ENCODE results near the gene CEMIP2. TPM values are rescaled to one million over a fixed set of nuclear protein-coding genes. Genes with fewer than 3 reads are reported as not detected.

Gene CEMIP2
- total and polyA plus RNA-seq, 7 experiments from 2014 or later, result 17.6 to 183 (median 87.7) TPM

DNA sequence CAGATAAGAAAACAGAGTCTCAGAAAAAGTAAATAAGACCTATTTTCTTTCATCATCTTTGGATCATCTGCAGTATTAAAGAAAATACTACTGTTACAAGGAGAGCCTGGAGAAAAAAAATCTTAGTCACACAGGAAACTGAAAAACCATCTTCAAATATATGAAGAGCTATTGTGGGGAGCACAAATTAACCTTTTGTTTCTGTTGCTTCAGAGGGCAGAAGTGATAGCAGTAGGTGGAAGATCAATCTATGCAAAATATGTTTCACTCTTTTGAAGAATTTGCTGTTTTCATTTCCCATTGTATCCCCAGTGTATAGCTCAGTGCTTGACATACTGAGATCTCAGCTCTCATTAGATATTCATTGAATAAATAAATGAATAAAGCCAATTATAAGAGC lies 13.1 kb upstream of the CEMIP2 start:
- ChIA-PET POLR2A (interaction anchor here (1.1 to 7.6 kb wide), 6 partner anchors 13 to 584 kb away, joined by 3 to 147 read pairs (median 24); partner anchors contain the start of genes CEMIP2 and ZFAND5), CTCF (interaction anchor here (0.7 to 4.6 kb wide), 8 partner anchors 9 to 229 kb away, joined by 3 to 111 read pairs (median 15); no protein-coding TSS in a partner anchor)
- Mint-ChIP-seq H3K4me1 (peaks cover 20 to 56% (median 50%) of the 10 kb centered on the region in 7 donors), H3K4me3 (peak overlapping the region in 9 of 10 donors; percentile 0 to 77 (median 37)), H3K9me3 (peaks cover 0 to 5% (median 0%) of the 10 kb centered on the region in 11 donors), H3K27me3 (no peaks in the 10 kb centered on the region), H3K36me3 (peaks cover 0 to 6% (median 4%) of the 10 kb centered on the region in 5 donors), H3K27ac (peak overlapping the region; percentile 94 to 100 (median 99))
- H3K4me3 ChIP-seq (ENCODE audit: low read length), result no peak overlapping the region
- ATAC-seq (no peak), DNase-seq (peak in 3 of 9 donors; percentile 32 to 46 (median 38))
- intact Hi-C loops (cut with micrococcal nuclease), result loop anchor here (5.0 kb wide), 9 partner anchors 76 to 1371 kb away; partner anchors contain the start of genes ANXA1 (in 1 of the 2) and KLF9 (in 1 of the 2)
- peaks cover 38% of the 10 kb centered on the region in 2 donors for H3K4me1 ChIP-seq (ENCODE audit: control insufficient read depth in 2 of 2, insufficient read depth in 2 of 2, low read length in 2 of 2)
- no peaks in the 10 kb centered on the region for H3K36me3 ChIP-seq (ENCODE audit: control insufficient read depth in 2 of 3, insufficient read depth in 3 of 3, low read length in 3 of 3)
- H3K27ac ChIP-seq (ENCODE audit: low read depth, low read length), result peak overlapping the region; percentile 85
- no peaks in the 10 kb centered on the region for H3K27me3 ChIP-seq (ENCODE audit: control insufficient read depth in 2 of 2, insufficient read depth in 2 of 2, low read length in 2 of 2)
- no peaks in the 10 kb centered on the region for H3K9me3 ChIP-seq (ENCODE audit: control insufficient read depth in 2 of 3, low read length in 3 of 3)

DNA sequence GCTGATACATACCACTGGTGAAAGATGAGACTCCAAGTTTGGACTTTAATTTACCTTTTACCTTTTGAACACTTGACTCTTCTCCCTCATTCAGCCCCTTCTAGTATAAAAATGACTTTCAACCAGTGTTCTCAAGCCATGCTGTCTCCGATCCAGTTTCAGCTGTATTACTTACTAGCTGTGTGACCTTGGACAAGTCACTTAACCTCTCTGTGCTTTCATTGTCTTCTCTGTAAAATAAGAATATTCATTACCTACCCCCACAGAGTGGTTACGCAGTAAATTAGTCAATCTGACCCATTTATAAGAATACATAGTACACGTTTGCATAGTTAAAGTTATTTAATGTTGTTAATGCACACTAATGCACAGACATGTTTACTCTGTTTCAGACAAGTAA lies 12.6 kb upstream of the CEMIP2 start:
- ATAC-seq (no peak), DNase-seq (no peak)
- H3K9me3 ChIP-seq (ENCODE audit: control insufficient read depth in 2 of 3, low read length in 3 of 3), result no peaks in the 10 kb centered on the region
- no peaks in the 10 kb centered on the region for H3K27me3 ChIP-seq (ENCODE audit: control insufficient read depth in 2 of 2, insufficient read depth in 2 of 2, low read length in 2 of 2)
- peak overlapping the region in 8 of 10 donors; percentile 1 to 77 (median 38) for H3K4me3 Mint-ChIP-seq
- H3K36me3 ChIP-seq (ENCODE audit: control insufficient read depth in 2 of 3, insufficient read depth in 3 of 3, low read length in 3 of 3), result no peaks in the 10 kb centered on the region
- peaks cover 38% of the 10 kb centered on the region in 2 donors for H3K4me1 ChIP-seq (ENCODE audit: control insufficient read depth in 2 of 2, insufficient read depth in 2 of 2, low read length in 2 of 2)
- H3K27ac Mint-ChIP-seq, result peak overlapping the region; percentile 94 to 100 (median 99)
- peaks cover 0 to 6% (median 4%) of the 10 kb centered on the region in 5 donors for H3K36me3 Mint-ChIP-seq
- H3K9me3 Mint-ChIP-seq, result peaks cover 0 to 5% (median 0%) of the 10 kb centered on the region in 11 donors
- ChIA-PET CTCF (interaction anchor here (0.7 to 4.6 kb wide), 10 partner anchors 8 to 244 kb away, joined by 3 to 111 read pairs (median 12); no protein-coding TSS in a partner anchor), POLR2A (interaction anchor here (0.5 to 7.6 kb wide), 6 partner anchors 13 to 754 kb away, joined by 3 to 147 read pairs (median 17); partner anchors contain the start of genes CEMIP2 and ZFAND5)
- peaks cover 20 to 59% (median 51%) of the 10 kb centered on the region in 7 donors for H3K4me1 Mint-ChIP-seq
- intact Hi-C loops (cut with micrococcal nuclease), result loop anchor here (5.0 kb wide), 9 partner anchors 76 to 1371 kb away; partner anchors contain the start of genes ANXA1 (in 1 of the 2) and KLF9 (in 1 of the 2)
- peak overlapping the region; percentile 85 for H3K27ac ChIP-seq (ENCODE audit: low read depth, low read length)
- no peaks in the 10 kb centered on the region for H3K27me3 Mint-ChIP-seq
- H3K4me3 ChIP-seq (ENCODE audit: low read length), result no peak overlapping the region

DNA sequence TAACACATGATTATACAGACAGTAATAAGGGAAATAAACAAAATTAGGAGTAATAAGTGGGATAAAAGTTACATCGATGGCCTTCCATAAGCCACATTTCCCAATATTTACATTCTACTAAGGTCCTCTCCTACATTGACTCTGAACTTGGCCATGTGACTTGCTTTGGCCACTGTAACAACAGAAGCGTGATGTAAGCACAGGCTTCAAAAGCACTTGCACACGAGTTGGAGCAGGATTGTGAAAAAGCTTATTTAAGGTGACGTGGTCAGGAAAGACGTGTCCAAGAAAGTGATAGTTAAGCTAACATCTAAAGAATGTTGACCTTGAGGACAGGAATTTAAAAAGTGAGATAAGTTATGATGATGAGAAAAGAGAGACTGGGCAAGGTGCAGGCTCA lies 9.8 kb upstream of the CEMIP2 start:
- ATAC-seq (no peak), DNase-seq (no peak)
- ChIA-PET CTCF (interaction anchor here (1.4 to 1.7 kb wide), 5 partner anchors 9 to 174 kb away, joined by 3 to 11 read pairs (median 5); no protein-coding TSS in a partner anchor), POLR2A (interaction anchor here (0.6 to 6.6 kb wide), 5 partner anchors 10 to 133 kb away, joined by 3 to 88 read pairs (median 4); partner anchors contain the start of genes ABHD17B, C9orf85 and CEMIP2)
- Histone ChIP-seq H3K4me3 (ENCODE audit: low read length) (no peak overlapping the region), H3K4me1 (ENCODE audit: control insufficient read depth in 2 of 2, insufficient read depth in 2 of 2, low read length in 2 of 2) (peaks cover 25 to 27% of the 10 kb centered on the region in 2 donors), H3K9me3 (ENCODE audit: control insufficient read depth in 2 of 3, low read length in 3 of 3) (no peaks in the 10 kb centered on the region), H3K36me3 (ENCODE audit: control insufficient read depth in 2 of 3, insufficient read depth in 3 of 3, low read length in 3 of 3) (no peaks in the 10 kb centered on the region), H3K27ac (ENCODE audit: low read depth, low read length) (no peak overlapping the region), H3K27me3 (ENCODE audit: control insufficient read depth in 2 of 2, insufficient read depth in 2 of 2, low read length in 2 of 2) (no peaks in the 10 kb centered on the region)
- peak overlapping the region in 4 of 9 donors; percentile 1 to 84 (median 58) for H3K27ac Mint-ChIP-seq
- H3K27me3 Mint-ChIP-seq, result no peaks in the 10 kb centered on the region
- H3K4me3 Mint-ChIP-seq, result no peak overlapping the region
- H3K9me3 Mint-ChIP-seq, result peaks cover 0 to 2% (median 0%) of the 10 kb centered on the region in 11 donors
- H3K36me3 Mint-ChIP-seq, result no peaks in the 10 kb centered on the region
- peaks cover 13 to 48% (median 41%) of the 10 kb centered on the region in 7 donors for H3K4me1 Mint-ChIP-seq
- intact Hi-C loops (cut with micrococcal nuclease), result no loop called here

GRCh38 chr9:71774920-71775319 lies 6.6 kb upstream of the CEMIP2 start:
- Histone ChIP-seq H3K36me3 (ENCODE audit: control insufficient read depth in 2 of 3, insufficient read depth in 3 of 3, low read length in 3 of 3) (no peaks in the 10 kb centered on the region), H3K27ac (ENCODE audit: low read depth, low read length) (no peak overlapping the region), H3K9me3 (ENCODE audit: control insufficient read depth in 2 of 3, low read length in 3 of 3) (no peaks in the 10 kb centered on the region), H3K4me1 (ENCODE audit: control insufficient read depth in 2 of 2, insufficient read depth in 2 of 2, low read length in 2 of 2) (peaks cover under 1 to 2% of the 10 kb centered on the region in 2 donors), H3K4me3 (ENCODE audit: low read length) (no peak overlapping the region), H3K27me3 (ENCODE audit: control insufficient read depth in 2 of 2, insufficient read depth in 2 of 2, low read length in 2 of 2) (no peaks in the 10 kb centered on the region)
- peak; percentile 48 for ATAC-seq
- Mint-ChIP-seq H3K27me3 (no peaks in the 10 kb centered on the region), H3K4me1 (peaks cover 2 to 25% (median 17%) of the 10 kb centered on the region in 7 donors), H3K36me3 (no peaks in the 10 kb centered on the region), H3K4me3 (peak overlapping the region in 3 of 10 donors; percentile 2 to 15 (median 2)), H3K9me3 (peaks cover 0 to 2% (median 0%) of the 10 kb centered on the region in 11 donors), H3K27ac (peak overlapping the region in 3 of 9 donors; percentile 0 to 32 (median 10))
- DNase-seq, result no peak
- intact Hi-C loops (cut with micrococcal nuclease), result no loop called here
- ChIA-PET CTCF (interaction anchor here (1.5 kb wide), 1 partner anchor 32 kb away, joined by 3 read pairs; no protein-coding TSS in a partner anchor), POLR2A (no interaction called here)

DNA sequence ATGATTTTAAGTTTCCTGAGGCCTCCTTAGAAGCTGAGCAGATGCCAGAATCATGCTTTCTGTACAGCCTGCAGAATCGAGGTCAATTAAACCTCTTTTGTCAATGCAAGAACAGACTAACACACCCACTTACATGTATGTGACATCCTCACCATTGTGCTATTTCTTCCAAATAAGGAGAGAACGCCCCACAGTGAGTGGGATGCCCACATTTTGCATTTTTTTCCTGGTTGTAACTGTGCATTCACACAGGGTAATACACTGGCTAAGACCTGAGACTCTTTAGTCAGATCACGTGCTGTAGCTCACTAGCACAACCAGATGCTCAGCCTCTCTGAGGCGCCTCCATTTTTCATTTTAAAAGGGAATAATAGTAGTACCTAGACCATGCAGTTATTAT lies 4.4 kb upstream of the CEMIP2 start:
- DNase-seq, result no peak
- Mint-ChIP-seq H3K4me3 (no peak overlapping the region), H3K27ac (no peak overlapping the region), H3K9me3 (peaks cover 0 to 4% (median 0%) of the 10 kb centered on the region in 11 donors), H3K4me1 (peaks cover 3 to 21% (median 17%) of the 10 kb centered on the region in 7 donors), H3K27me3 (no peaks in the 10 kb centered on the region), H3K36me3 (no peaks in the 10 kb centered on the region)
- CTCF ChIA-PET, result interaction anchor here (1.3 to 2.7 kb wide), 2 partner anchors 9 to 253 kb away, joined by 3 to 15 read pairs; no protein-coding TSS in a partner anchor
- POLR2A ChIA-PET, result no interaction called here
- no peaks in the 10 kb centered on the region for H3K9me3 ChIP-seq (ENCODE audit: control insufficient read depth in 2 of 3, low read length in 3 of 3)
- peaks cover 4 to 5% of the 10 kb centered on the region in 2 donors for H3K4me1 ChIP-seq (ENCODE audit: control insufficient read depth in 2 of 2, insufficient read depth in 2 of 2, low read length in 2 of 2)
- no peak for ATAC-seq
- no peak overlapping the region for H3K4me3 ChIP-seq (ENCODE audit: low read length)
- H3K27ac ChIP-seq (ENCODE audit: low read depth, low read length), result no peak overlapping the region
- H3K27me3 ChIP-seq (ENCODE audit: control insufficient read depth in 2 of 2, insufficient read depth in 2 of 2, low read length in 2 of 2), result no peaks in the 10 kb centered on the region
- no peaks in the 10 kb centered on the region for H3K36me3 ChIP-seq (ENCODE audit: control insufficient read depth in 2 of 3, insufficient read depth in 3 of 3, low read length in 3 of 3)
- intact Hi-C loops (cut with micrococcal nuclease), result no loop called here

DNA sequence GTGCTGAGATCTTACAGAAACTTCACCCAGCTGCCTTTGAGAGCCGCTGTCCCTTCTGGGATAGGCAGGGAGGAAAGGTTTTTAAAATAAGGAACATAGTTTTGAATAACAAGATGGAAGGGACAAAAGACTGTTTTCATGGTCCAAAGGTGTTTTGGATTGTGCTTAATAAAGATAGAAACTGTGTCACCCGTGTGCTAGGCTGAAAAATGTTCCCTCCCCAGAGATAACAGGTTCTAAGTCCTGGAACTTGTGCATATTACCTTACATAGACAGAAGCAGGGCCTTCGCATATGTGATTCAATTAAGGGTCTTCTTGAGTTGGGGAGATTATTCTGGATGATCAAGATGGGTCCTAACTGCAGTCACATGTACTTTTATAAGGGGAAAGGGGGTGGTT lies 1.9 kb upstream of the CEMIP2 start:
- no peak overlapping the region for H3K4me3 ChIP-seq (ENCODE audit: low read length)
- Mint-ChIP-seq H3K4me3 (peak overlapping the region; percentile 91 to 99 (median 94)), H3K27ac (peak overlapping the region; percentile 88 to 98 (median 96)), H3K9me3 (peaks cover 0 to 4% (median 0%) of the 10 kb centered on the region in 11 donors), H3K27me3 (no peaks in the 10 kb centered on the region), H3K4me1 (peaks cover 20 to 36% (median 28%) of the 10 kb centered on the region in 7 donors), H3K36me3 (peaks cover 0 to 2% (median 0%) of the 10 kb centered on the region in 5 donors)
- no peaks in the 10 kb centered on the region for H3K27me3 ChIP-seq (ENCODE audit: control insufficient read depth in 2 of 2, insufficient read depth in 2 of 2, low read length in 2 of 2)
- ATAC-seq (no peak), DNase-seq (no peak)
- no peak overlapping the region for H3K27ac ChIP-seq (ENCODE audit: low read depth, low read length)
- intact Hi-C loops (cut with micrococcal nuclease), result no loop called here
- H3K36me3 ChIP-seq (ENCODE audit: control insufficient read depth in 2 of 3, insufficient read depth in 3 of 3, low read length in 3 of 3), result no peaks in the 10 kb centered on the region
- ChIA-PET CTCF (interaction anchor here (1.1 to 2.9 kb wide), 5 partner anchors 9 to 166 kb away, joined by 3 to 16 read pairs (median 12); no protein-coding TSS in a partner anchor), POLR2A (interaction anchor here (5.7 to 6.3 kb wide), 2 partner anchors 11 to 27 kb away, joined by 70 to 88 read pairs; no protein-coding TSS in a partner anchor)
- H3K4me1 ChIP-seq (ENCODE audit: control insufficient read depth in 2 of 2, insufficient read depth in 2 of 2, low read length in 2 of 2), result peaks cover 4 to 19% of the 10 kb centered on the region in 2 donors
- H3K9me3 ChIP-seq (ENCODE audit: control insufficient read depth in 2 of 3, low read length in 3 of 3), result no peaks in the 10 kb centered on the region
